PC-9 (cell line): ENCODE data around the gene EPHB1. TPM values are rescaled to one million over a fixed set of nuclear protein-coding genes. Genes with fewer than 3 reads are reported as not detected.

ENCODE experiments used
- BruUV-seq: library from RNA; stranded (reverse); fragments of 400-500 nt; replicated peaks from 2 replicates; lab custom pipeline; 2021; lab: Mats Ljungman, UMichigan
- CTCF ChIA-PET: fragments of 300-600 bp; sonication (Branson Sonifier 250); formaldehyde crosslinking; loops from one replicate; lab custom pipeline; 2022; ENCODE audit warnings: antibody characterized with exemption; lab: Charles Lee
- POLR2A ChIA-PET: fragments of 300-600 bp; sonication (Branson Sonifier 250); formaldehyde crosslinking; loops from one replicate; lab custom pipeline; 2022; ENCODE audit warnings: antibody characterized with exemption; ENCODE audit not compliant: unreplicated experiment; lab: Charles Lee
- DNase-seq, 2 experiments: peaks; one replicate each; pipeline versions ENCODE4 v3.0.0 to v3.0.0-alpha.2; 2015 to 2022; ENCODE audit warnings: mixed read lengths in 1 of 2
- H2AFZ ChIP-seq: fragments of 200-600 bp; sonication (generic); 2 replicates; pipeline ENCODE4 v1.8.1; 2017; ENCODE audit warnings: antibody characterized with exemption
- H3F3A ChIP-seq: fragments of 200-600 bp; sonication (generic); 2 replicates; pipeline ENCODE4 v1.8.1; 2017; ENCODE audit warnings: antibody characterized with exemption, mild to moderate bottlenecking, low read depth; ENCODE audit not compliant: insufficient read depth
- H3K27ac ChIP-seq: fragments of 200-600 bp; sonication (generic); 2 replicates; pipeline ENCODE4 v1.6.1; 2016; ENCODE audit warnings: mixed run types
- H3K27me3 ChIP-seq: fragments of 200-600 bp; sonication (generic); 2 replicates; pipeline ENCODE4 v1.6.1; 2016; ENCODE audit warnings: low read depth, mixed run types; ENCODE audit not compliant: insufficient read depth
- H3K36me3 ChIP-seq: fragments of 200-600 bp; sonication (generic); 2 replicates; pipeline ENCODE4 v1.6.1; 2016; ENCODE audit warnings: low read depth, mixed run types
- H3K4me1 ChIP-seq: fragments of 200-600 bp; sonication (generic); replicated peaks from 2 replicates; pipeline ENCODE4 v1.6.1; 2016; ENCODE audit warnings: mixed run types; ENCODE audit not compliant: insufficient read depth
- H3K4me2 ChIP-seq: fragments of 200-600 bp; sonication (generic); 2 replicates; pipeline ENCODE4 v1.6.1; 2017; ENCODE audit warnings: mixed run types
- H3K4me3 ChIP-seq: fragments of 200-600 bp; sonication (generic); 2 replicates; pipeline ENCODE4 v1.6.1; 2016; ENCODE audit warnings: mixed run types
- H3K79me2 ChIP-seq: fragments of 200-600 bp; sonication (generic); 2 replicates; pipeline ENCODE4 v1.6.1; 2017; ENCODE audit warnings: low read depth, mixed run types
- H3K9me2 ChIP-seq: fragments of 200-600 bp; sonication (generic); 2 replicates; pipeline ENCODE4 v1.8.1; 2017; ENCODE audit warnings: mild to moderate bottlenecking; ENCODE audit not compliant: insufficient read depth
- H3K9me3 ChIP-seq: fragments of 200-600 bp; sonication (generic); 2 replicates; pipeline ENCODE4 v1.8.1; 2016; ENCODE audit warnings: low read depth; ENCODE audit not compliant: insufficient read depth
- H4K20me1 ChIP-seq: fragments of 200-600 bp; sonication (generic); 2 replicates; pipeline ENCODE4 v1.8.1; 2017; ENCODE audit not compliant: insufficient read depth
- CTCF ChIP-seq: fragments of 200-600 bp; sonication (generic); conservative IDR thresholded peaks from 2 replicates; pipeline ENCODE4 v1.6.1; 2017; ENCODE audit warnings: mixed run types, antibody characterized with exemption, mild to moderate bottlenecking, moderate library complexity
- EZH2 ChIP-seq: fragments of 200-600 bp; sonication (generic); IDR thresholded peaks from 2 replicates; pipeline ENCODE4 v1.8.0; 2017; ENCODE audit warnings: antibody characterized with exemption, low read depth
- intact Hi-C: fragments of 100-400 bp; cut with micrococcal nuclease; formaldehyde crosslinking; loops from one replicate; pipeline ENCODE4 v1.10.0; 2022; ENCODE audit not compliant: unreplicated experiment
- total RNA-seq: library from RNA; stranded (reverse); gene quantifications from 2 replicates; pipeline ENCODE4 v1.2.3, GENCODE V29; 2021

Gene EPHB1
- total RNA-seq, 1 experiment from 2014 or later: 0.15 TPM

- no peaks in the 10 kb centered on the region for H3K9me2 ChIP-seq
- BruUV-seq: no TSS peak
- no peaks in the 10 kb centered on the region for H3K9me3 ChIP-seq
- ChIA-PET POLR2A (no interaction called here), CTCF (no interaction called here)
- no peak for DNase-seq
- no peaks in the 10 kb centered on the region for H3F3A ChIP-seq
- no peaks in the 10 kb centered on the region for H3K36me3 ChIP-seq
- H3K4me2 ChIP-seq: no peak overlapping the region
- H4K20me1 ChIP-seq: no peaks in the 10 kb centered on the region
- H3K4me3 ChIP-seq: no peak overlapping the region
- H3K27ac ChIP-seq: no peak overlapping the region
- no peaks in the 10 kb centered on the region for H3K4me1 ChIP-seq
- no peak overlapping the region for H2AFZ ChIP-seq
- intact Hi-C loops: no loop called here
- TF ChIP-seq CTCF (no peak), EZH2 (no peak)
- peaks cover 35% of the 10 kb centered on the region for H3K27me3 ChIP-seq
- H3K79me2 ChIP-seq: no peaks in the 10 kb centered on the region
These were observed 92.5 kb downstream of the EPHB1 start for GRCh38 chr3:134887536-134887935.

GRCh38 chr3:134892326-134892725, 97.3 kb downstream of the EPHB1 start:
- peaks cover 62% of the 10 kb centered on the region for H3K27me3 ChIP-seq
- TF ChIP-seq CTCF (no peak), EZH2 (no peak)
- H3K9me3 ChIP-seq: no peaks in the 10 kb centered on the region
- DNase-seq: no peak
- no TSS peak for BruUV-seq
- H3K4me2 ChIP-seq: no peak overlapping the region
- H3K9me2 ChIP-seq: no peaks in the 10 kb centered on the region
- CTCF ChIA-PET: no interaction called here
- H3K27ac ChIP-seq: no peak overlapping the region
- no peaks in the 10 kb centered on the region for H3K36me3 ChIP-seq
- intact Hi-C loops: no loop called here
- no peaks in the 10 kb centered on the region for H4K20me1 ChIP-seq
- no peak overlapping the region for H3K4me3 ChIP-seq
- H3K4me1 ChIP-seq: no peaks in the 10 kb centered on the region
- no peaks in the 10 kb centered on the region for H3K79me2 ChIP-seq
- H2AFZ ChIP-seq: no peak overlapping the region
- H3F3A ChIP-seq: no peaks in the 10 kb centered on the region
- POLR2A ChIA-PET: no interaction called here

- no peak overlapping the region for H3K4me3 ChIP-seq
- no peak for DNase-seq
- H3K4me2 ChIP-seq: no peak overlapping the region
- H3K4me1 ChIP-seq: no peaks in the 10 kb centered on the region
- peaks cover 62% of the 10 kb centered on the region for H3K27me3 ChIP-seq
- no peak overlapping the region for H2AFZ ChIP-seq
- no peak for TF ChIP-seq CTCF
- TF ChIP-seq EZH2: no peak
- ChIA-PET CTCF (no interaction called here), POLR2A (no interaction called here)
- H3F3A ChIP-seq: no peaks in the 10 kb centered on the region
- H3K79me2 ChIP-seq: no peaks in the 10 kb centered on the region
- intact Hi-C loops: no loop called here
- no peaks in the 10 kb centered on the region for H3K9me3 ChIP-seq
- no peaks in the 10 kb centered on the region for H3K36me3 ChIP-seq
- no peak overlapping the region for H3K27ac ChIP-seq
- H4K20me1 ChIP-seq: no peaks in the 10 kb centered on the region
- no peaks in the 10 kb centered on the region for H3K9me2 ChIP-seq
- no TSS peak for BruUV-seq
These were observed 97.7 kb downstream of the EPHB1 start for GRCh38 chr3:134892761-134893160.
